ENCODE data around the gene AKAP12.

Gene AKAP12

DNA sequence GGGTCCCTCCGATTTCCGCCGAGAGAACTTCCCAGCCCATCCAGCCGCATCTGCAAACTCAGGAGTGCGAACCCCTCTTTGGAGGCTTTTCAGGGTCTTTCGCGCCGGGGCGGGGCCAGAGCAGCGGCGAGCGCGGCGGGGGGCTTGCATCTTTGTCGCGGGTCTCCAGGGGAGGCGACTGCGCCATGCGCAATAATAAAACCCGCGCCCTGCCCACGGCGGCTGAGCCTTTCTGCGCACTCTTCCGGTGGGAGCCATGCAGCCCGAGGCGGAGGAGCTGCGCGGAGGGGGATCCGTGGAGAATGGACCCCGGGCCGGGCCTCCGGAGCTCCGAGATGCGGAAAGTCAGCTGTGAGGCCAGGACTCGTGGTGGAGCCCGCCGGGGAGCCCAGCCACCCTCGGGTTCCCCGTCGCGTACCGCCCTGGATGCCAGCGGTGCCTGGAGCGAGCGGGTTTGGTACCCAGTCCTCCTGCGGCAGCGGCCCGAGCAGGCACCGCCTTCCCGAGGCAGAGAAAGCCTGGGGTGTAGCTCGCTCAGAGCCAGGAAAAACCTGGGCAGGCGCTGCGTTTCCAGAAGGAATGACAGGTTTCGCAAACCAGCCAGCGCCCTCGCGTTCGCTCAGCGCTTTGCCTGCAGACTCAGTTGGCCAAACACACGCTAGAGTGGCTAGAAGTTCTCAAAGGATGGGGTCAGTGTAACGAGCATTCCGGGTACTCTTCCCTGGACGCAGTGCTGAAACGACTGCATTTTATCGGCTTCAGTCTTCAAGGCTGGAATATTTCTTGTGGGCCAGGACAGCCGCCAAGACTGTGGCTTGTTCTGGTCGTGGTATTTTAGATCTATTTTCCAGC, 1.2 kb downstream of the AKAP12 start:
- DNase-seq: no peak

DNA sequence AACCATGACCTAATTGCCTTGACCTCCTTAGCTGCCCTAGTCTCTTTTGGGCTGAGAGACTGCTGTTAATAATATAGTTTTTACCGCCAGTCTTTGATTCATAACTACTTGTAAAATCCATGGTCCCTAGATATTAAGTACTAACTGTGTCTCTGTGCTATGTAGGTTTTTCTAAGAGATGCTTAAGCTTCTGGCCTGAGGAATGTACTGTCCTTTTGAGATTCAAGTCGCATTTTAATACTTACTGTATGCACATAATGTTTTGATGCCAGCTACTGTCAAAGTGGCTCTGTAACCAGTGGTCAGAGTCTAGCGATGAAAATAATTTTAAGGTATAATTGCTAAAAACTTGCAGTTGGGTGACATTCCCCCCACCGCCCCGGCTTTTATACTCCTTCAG, 2.1 kb downstream of the AKAP12 start:
- DNase-seq: no peak

DNA sequence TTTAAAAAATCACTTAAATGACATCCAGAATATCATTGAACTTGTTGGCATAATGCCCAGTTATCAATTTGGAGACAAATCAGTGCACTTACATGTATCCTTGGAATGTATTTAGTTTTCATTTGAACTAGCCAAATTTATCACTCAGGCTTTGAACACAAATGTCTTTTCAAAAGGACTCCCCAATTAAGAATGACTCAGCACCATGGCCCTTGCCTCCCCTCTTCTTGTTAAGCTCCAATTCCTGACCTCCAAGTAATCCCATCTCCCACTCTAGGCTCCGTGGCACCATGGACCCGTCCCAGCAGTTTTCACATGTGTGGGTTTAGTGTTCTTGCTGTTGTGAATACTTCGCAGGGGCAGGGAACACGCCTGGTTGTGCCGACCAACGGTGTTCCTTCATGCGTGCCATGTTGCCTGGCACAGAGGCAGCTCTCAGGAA, 2.7 kb downstream of the AKAP12 start:
- no peak for DNase-seq

DNA sequence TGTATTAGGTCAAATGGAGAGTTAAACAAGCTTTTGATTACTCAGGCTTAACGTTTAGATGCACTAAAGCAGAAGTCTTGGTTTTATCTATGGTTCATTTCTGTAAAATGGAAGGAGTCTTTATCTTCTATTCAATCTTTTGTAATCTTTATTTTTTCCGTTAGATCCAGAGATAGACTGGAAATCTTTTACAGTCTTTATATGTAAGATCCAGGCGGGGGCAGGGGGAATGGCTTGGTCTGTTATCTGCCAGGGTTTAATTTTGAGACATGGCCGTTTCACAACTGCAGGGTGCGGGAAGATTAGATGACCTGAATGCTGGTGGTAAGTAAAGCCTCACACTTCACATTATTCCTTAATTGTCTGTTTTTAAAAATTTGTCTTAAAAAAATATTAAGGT, 3.7 kb downstream of the AKAP12 start:
- no peak for DNase-seq

DNA sequence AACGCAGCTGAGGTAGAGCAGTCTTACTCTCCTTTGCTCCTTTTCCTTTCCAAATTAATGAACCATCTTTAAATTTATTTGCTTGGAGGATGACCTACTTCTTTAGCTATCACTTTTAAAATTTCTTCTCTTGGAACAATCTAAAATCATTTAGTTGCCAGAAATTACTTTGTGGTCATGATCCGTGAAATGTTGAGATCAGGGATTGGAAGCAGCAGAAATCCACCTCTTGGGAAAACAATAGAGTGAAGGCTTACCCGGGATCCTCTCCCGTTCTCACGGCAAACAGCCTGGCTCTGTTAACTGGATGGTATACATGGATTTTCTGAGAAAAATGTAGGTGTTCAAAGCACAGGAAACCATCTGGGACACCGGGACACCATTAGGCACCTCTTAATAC, 7.7 kb downstream of the AKAP12 start:
- no peak for DNase-seq

DNA sequence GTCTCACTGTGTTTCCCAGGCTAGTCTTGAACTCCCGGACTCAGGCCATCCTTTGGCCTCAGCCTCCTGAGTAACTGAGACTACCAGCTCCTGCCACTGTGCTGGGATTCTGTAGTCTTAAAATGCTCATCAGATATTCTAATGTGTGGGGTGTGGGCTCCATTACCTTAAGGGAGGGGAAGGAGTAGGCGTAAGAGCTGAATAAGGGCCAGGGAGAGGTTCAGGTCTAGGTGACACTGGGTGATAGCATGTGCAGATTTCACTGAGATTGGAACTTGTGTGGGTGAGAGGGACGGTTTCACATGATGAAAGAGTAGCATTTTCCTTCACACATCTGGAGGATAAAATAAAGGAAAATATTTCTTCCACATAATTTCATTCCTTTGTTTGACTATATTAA, 8.5 kb downstream of the AKAP12 start:
- DNase-seq: no peak

DNA sequence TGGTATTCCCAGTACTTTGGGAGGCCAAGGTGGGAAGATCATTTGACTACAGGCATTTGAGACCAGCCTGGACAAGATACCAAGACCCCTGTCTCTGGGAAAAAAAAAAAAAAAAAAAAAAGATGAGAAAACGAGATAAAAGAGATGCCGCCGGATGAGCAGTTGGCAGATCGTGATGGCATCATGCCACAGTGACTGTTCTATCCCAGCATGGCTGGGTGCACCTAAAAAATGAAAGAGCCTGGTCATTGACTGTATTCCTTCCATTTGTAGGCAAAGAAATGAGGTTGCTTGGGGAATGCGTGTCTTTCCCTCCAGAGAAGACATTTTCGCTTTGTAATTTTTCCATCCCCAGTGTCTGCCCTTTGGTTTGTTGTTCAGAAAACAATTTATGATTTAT, 12.9 kb downstream of the AKAP12 start:
- no peak for DNase-seq

DNA sequence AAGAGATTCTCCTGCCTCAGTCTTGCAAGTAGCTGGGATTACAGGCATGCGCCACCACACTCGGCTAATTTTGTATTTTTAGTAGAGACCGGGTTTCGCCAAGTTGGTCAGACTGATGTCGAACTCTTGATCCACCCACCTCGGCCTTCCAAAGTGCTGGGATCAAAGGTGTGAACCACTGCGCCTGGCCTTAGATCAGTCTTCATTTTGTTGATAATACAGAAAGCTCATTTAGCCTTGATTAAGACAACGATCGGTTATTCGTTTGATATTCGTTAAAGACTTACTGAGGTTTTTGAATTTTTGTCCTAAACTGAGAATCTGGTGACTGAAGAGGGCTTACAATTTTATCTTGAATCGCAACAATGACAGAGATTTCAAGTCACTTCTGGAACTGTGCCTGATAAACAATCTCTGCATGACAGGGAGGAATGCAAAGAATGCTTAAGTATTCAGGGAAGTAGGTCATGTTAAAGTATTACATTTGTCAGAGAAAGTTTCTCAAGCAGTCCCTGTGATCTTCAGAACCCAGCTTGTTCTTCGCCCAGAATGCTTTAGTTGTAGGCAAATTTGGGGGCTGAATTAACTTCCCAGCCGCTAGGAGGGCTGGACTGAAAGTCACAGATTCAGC, 14.8 kb downstream of the AKAP12 start:
- DNase-seq: no peak

DNA sequence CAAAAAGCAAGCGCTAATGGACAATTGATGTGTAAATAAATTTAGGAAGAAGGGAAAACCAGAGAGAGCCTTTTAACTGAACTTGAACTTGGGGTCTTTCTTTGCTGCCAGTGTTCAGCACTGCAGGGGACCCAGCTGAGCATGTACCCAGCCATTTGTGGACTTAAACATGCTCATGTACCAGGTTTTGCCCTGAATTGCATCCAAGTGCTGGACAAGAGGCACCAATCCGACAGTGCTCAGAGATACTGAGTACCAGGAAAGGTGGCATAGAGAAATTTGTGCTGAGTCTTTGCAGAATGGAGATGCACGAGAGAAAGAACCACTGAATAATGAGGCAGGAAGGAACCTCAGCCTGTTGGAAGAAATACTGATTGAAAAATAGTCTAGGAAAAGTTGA, 16.0 kb downstream of the AKAP12 start:
- no peak for DNase-seq

DNA sequence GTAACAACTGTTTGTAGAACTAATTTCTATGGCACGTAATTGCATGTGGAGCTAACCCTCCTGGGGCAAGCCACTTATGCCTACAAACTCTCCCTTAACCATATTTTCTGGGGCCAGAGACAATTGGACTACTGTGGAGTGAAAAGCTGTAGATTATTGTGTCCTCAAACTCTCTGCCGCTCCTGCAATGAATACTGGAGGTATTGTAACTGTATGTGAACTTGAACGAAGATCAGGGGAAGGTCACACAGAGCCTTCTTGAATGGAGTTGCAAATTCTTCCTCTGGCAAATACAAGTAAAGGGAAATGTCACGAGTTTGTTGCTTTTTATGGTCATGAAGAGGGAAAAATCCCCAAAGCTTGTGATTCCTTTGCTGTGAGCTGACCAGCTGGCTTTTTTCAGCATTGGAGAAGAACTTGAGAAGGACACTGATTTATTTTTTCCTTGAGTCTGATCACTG, 18.2 kb downstream of the AKAP12 start:
- DNase-seq: no peak

DNA sequence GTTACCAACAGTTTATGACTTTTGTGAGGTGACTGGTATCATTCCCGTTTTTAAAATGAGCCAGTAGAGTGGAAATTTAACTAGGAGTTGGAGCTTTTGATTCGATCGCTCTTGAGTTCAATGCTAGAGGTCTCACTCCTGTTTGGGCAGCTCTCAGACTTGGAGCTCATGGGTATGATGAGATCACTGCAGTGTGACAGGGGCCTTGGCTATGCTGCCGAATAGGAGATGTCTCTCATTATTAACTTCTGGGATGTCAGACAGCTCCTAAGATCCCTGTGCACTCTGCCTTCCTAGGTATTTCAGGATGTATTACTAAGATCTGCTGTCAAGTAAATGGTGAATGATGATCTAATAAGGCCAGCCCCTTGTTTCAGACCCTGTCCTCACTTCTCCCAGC, 20.4 kb downstream of the AKAP12 start:
- DNase-seq: no peak

DNA sequence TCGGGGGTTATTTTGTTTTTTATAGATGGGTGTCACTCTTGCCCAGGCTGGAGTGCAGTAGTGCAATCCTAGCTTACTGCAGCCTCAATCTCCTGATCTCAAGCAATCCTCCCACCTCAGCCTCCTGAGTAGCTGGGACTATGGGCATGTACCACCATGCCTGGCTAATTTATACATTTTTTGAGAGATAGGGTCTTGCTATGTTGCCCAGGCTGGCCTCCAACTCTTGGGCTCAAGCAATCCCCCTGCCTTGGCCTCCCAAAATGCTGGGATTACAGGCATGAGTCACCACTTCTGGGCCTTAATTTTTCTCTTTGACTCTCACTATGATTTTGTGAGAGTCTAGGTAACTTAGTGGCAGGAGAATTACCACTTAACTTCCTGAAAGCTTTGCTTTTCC, 23.3 kb downstream of the AKAP12 start:
- no peak for DNase-seq

DNA sequence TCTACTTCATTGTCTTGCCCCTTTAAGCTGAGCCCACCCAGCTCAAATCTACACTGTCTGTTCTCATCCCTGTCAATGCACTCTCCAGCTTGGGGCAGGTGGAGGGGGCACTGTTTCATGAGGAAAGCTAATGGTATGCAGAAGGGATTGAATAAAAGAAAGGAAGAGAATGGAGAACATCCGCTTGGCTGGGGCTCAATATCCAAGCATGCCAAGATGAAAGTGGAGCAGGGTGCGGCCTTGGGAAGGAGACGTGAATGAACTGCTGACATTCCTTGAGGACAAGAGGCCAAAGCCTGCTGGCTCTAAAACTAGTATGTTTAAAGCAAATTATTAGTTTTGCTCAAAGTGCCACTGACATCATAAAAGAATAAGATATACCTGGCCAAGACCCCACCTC, 24.2 kb downstream of the AKAP12 start:
- DNase-seq: no peak

DNA sequence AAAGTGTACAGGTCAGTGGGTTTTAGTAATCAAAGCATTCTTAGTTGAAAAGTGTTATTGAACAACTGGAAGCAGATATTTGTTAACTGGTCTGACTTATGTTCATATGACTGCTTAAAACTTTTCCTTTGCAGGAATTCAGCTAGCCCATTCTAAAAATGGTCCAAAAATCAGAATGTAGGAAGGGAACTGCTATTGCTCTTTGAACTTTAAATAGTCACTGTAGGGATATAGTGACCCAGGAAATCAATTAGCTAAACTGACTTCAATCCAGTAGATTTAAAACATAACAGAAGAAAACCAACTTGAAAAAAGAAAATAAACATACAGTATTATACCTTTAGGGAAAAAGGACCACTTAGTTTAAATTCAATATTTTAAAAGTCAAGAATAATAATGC, 25.5 kb downstream of the AKAP12 start:
- no peak for DNase-seq

DNA sequence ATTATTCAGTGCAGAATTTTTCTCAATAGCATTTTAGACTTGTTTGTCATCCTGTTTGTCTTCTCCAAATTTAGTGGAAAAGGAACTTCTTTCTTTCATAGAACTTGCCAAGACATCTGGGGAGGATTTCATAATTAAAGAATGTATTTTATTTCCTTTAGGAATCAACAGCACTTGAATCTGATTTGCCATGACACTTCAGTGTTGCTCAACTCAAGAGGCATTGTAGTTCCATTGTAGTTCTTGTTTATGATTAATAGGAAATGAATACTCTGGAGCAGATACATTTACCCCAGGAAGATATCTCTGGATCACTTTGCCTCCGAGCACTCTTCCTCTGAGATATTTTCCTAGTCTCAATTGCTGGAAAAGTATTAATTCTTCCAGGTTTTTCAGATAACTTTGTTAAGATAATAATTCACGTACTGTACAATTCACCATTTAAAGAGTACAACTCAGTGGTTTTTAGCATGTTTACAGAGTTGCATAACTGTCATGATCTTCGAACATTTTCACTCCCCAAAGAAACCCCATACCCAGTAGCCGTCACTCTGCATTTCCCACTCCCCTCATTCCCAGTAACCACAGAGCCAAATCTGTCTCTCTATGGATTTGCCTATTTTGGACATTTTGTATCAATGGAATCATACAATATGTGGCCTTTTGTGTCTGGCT, 29.7 kb downstream of the AKAP12 start:
- no peak for DNase-seq

DNA sequence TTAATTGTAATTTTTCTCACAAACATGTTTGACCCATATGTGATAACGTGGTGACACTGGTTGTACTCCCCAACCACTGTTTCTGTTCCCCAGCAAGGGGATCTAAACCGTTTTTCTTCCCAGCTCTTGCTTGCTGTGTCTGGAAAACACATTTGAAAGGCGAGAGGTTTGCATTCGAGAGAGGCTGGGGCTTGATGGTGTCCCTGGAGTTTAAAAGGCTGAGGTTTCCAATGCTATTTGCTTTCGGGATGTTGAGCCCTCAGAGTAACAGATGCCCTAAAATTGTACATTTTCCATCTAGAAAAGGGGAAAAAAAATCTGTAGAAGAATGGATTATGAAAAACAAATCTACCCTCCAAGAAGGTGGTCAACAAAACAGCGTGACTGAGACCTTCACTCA, 35.4 kb downstream of the AKAP12 start:
- DNase-seq: no peak

DNA sequence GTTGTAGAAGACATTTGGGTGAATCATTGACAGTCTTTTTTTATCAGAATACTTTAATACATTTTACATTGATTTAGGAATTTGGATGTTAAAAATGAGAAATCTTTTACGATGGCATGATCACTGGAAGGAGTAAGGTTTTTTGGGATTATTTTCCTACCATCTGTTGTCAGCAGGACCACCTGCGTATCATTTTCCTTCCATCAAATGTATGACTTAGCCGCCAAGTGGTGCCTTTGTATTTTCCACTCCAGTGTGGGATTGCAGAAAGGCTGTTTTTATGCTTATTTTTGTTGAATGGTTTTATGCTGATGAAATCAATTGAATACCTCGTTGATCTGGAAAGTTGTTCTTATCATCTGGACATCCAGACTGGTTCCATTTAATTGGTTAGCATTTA, 35.8 kb downstream of the AKAP12 start:
- DNase-seq: no peak

DNA sequence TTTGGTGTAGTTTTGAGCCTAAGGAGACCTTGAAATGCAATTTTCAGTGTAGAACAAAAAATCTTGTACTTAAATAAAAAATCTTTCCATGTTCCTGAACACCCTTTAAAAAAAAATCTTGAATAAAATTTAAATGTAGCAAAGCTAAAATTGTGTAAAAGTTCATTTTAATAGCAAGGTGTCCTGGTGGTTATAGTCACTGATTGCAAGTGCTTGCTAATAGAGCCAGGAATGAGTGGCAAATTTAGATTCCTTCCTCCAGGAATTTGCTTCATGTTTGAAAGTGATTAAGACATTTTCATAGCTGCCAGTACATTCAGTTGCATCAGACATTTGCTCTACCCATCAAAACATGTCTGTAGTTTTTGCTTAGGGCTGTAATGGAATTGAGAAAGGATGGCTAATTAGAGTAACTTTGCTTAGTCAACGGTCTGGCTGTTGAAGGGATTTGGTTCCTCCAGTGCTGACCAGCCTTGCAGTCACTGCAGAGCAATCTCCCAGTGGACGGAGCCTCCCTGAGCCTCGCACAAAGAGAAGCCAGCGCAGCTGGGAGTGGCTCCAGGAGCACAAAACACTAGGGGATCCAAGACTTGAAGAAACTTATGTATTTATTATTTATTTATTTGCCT, 36.5 kb downstream of the AKAP12 start:
- no peak for DNase-seq

DNA sequence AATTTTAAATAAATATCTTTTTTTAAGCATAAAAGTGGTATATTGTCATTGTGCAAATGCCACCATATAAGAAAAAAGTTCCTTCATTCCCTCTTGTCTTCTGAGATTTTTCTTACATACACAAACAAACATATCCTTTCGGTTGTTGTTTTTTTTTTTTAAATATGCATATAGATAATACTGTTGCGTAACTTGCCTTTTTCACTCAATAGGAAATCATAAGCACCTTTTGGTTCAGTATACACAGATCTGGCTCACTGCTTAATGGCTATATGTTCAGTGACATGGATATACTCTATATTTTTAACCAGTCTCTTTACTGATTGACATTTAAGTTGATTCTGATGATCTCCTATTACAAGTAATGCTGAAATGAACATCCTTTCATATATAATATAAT, 40.1 kb downstream of the AKAP12 start:
- DNase-seq: no peak

DNA sequence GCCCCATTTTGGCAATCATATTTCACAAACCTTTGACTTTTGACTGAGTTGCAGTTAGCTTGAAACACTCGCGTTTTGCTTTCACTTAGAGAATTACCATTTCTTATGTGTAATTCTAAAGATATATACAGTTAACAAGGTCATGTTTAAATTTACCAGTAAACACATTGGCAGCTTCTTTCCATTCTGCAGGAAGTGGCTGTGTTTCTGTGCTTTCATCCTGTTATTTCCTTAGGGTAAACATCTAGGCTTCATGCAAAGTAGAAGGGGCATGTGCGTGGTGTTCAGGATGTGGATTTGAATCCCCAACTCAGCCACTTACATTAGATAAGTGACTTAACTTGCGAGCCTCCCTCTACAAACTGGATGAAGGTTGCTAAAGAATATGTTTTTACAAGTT, 41.1 kb downstream of the AKAP12 start:
- DNase-seq: no peak

DNA sequence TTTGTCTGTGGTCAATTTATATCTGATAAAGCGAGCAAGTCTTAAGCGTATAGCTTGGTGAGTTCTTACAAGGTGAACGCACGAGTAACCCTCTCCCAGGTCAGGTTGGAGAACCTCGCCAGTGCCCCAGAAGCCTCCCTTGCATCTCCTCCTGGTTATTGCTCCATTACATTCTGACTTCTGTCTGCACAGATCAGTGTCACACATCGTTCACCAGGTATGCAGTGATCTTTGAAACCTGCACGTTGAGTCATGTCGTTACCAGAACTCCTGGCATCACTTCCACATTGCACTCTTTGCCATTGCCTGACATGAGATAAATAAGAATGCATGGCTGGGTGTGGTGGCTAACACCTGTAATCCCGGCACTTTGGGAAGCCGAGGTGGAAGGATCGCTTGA, 44.2 kb downstream of the AKAP12 start:
- DNase-seq: no peak

DNA sequence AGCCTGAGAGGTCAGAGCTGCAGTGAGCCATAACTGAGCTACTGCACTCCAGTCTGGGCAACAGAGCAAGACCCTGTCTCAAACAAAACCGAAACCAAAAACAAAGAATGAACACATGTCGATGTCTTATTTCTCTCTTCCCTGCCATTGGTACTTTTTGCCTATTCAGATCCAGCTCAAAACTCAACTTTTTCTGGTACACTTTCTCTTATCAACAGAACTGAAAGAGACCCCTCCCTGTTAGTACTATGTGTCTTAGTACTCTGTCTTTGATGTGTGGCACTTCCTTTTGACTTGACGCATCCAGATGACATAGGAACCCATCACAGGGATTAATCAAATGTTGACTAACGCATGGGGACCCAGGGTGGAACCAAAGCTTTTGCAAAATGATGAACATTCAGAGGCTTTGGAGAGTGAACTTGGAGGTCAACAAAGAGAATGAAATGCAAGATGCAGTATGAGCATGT, 44.8 kb downstream of the AKAP12 start:
- DNase-seq: no peak

DNA sequence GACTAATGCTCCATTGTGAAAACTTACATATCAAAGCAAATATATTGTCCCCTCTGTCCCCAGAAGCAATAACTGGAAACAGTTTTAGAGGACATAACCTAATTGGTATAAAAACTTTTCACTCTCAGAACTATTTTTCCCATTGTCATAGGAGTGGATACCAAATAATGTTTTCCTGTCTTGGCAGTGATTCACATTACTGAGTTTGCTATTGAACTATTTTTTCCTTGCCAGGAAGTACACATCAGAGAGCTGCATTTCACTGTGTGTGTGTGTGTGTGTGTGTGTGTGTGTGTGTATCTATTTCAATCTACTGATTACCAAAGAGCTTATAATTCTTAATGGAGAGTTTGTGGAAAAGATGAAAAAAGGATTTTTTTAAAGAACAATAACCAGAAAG, 45.4 kb downstream of the AKAP12 start:
- DNase-seq: no peak

DNA sequence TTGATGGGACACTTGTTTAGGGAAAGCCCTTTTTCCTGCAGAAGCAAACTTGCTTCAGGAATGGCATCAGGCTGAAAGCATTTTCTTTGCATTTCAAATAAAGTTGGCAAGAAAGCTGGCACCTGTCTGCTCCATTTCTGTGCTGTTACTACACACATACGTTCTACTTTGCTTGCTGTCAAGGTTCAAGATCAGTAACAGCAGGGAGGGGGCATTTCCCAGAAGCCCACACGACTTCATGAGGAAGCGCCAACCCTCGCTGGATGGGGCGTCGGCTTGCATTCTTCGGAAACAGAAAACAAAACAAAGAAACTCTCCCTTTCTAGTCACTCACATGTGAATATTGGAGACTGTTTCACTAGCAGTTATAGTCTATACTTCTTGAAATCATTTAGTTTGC, 46.4 kb downstream of the AKAP12 start:
- DNase-seq: no peak

All from stimulated activated CD4-positive, alpha-beta T cell treated with anti-CD3 and anti-CD28 coated beads, Interleukin-4, amount 100 ng/mL, for 24 hours (primary cell).